ENCODE data around the gene CDC42BPA.

- TF ChIP-seq CTCF (IDR thresholded peaks at IDR 0.05), result no peak
- no peak for TF ChIP-seq POLR2AphosphoS5 (IDR thresholded peaks at IDR 0.05)
- TF ChIP-seq POLR2A (IDR thresholded peaks at IDR 0.05), result no peak
- TF ChIP-seq EP300 (IDR thresholded peaks at IDR 0.05; ENCODE audit: low read depth), result no peak
These were observed 342.7 kb downstream of the CDC42BPA start for GRCh38 chr1:226975259-226976250.
